Measurements from ENCODE around the gene MEF2C. TPM values are rescaled to one million over a fixed set of nuclear protein-coding genes. Genes with fewer than 3 reads are reported as not detected.

MEF2C gene
- total RNA-seq, 4 donors from 2014 or later = 51.0 to 78.6 (median 65.7) TPM

DNA sequence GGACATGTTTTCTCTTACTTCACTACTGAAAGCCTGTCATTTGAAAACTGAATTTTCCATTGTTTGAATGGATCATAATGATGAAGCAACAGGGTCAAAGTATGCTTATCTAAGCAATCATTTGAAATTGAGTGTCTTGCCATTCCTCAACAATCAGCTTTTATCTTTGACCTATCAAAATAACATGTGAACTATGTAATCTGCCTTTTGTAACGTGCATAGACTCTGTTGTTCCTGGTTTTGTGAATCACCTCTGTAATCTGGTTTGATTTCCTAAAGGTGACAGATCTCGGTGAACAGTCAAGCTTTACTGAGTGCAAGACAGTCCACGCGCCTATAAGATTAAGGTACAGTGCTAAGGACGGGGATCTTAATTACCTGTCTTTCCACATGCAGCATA is 3.3 kb downstream of the MEF2C start:
- intact Hi-C loops (cut with DNase I) = loop anchor here (10.0 kb wide), 2 partner anchors 45 to 145 kb away; no protein-coding TSS in a partner anchor
- WGBS, 2 donors = 66 to 69% methylated on average over 5 of the region's 5 CpGs
- no peaks in the 10 kb centered on the region for H3K36me3 ChIP-seq
- no peaks in the 10 kb centered on the region for H3K9me3 ChIP-seq
- no peak overlapping the region for H3K4me3 ChIP-seq (replicated peaks in 1 of 3)
- peak overlapping the region; percentile 89 to 97 (median 95) for H3K27ac ChIP-seq
- H3K4me1 ChIP-seq = peaks cover 19 to 27% of the 10 kb centered on the region in 2 donors
- peak in 1 of 2 donors; percentile 12 for TF ChIP-seq POLR2A (IDR thresholded peaks at IDR 0.05)
- TF ChIP-seq, protein P1, sequence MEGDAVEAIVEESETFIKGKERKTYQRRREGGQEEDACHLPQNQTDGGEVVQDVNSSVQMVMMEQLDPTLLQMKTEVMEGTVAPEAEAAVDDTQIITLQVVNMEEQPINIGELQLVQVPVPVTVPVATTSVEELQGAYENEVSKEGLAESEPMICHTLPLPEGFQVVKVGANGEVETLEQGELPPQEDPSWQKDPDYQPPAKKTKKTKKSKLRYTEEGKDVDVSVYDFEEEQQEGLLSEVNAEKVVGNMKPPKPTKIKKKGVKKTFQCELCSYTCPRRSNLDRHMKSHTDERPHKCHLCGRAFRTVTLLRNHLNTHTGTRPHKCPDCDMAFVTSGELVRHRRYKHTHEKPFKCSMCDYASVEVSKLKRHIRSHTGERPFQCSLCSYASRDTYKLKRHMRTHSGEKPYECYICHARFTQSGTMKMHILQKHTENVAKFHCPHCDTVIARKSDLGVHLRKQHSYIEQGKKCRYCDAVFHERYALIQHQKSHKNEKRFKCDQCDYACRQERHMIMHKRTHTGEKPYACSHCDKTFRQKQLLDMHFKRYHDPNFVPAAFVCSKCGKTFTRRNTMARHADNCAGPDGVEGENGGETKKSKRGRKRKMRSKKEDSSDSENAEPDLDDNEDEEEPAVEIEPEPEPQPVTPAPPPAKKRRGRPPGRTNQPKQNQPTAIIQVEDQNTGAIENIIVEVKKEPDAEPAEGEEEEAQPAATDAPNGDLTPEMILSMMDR (IDR thresholded peaks at IDR 0.05) = no peak
- H3K27me3 ChIP-seq = no peaks in the 10 kb centered on the region
- no peak for DNase-seq

GRCh38 chr5:88878976-88879375 is 4.0 kb downstream of the MEF2C start:
- Histone ChIP-seq H3K9me3 (no peaks in the 10 kb centered on the region), H3K4me1 (peaks cover 19 to 27% of the 10 kb centered on the region in 2 donors), H3K27ac (peak overlapping the region; percentile 1 to 49 (median 46)), H3K36me3 (no peaks in the 10 kb centered on the region), H3K27me3 (no peaks in the 10 kb centered on the region), H3K4me3 (replicated peaks in 1 of 3) (no peak overlapping the region)
- TF ChIP-seq, protein P1 (IDR thresholded peaks at IDR 0.05) = no peak
- TF ChIP-seq POLR2A (IDR thresholded peaks at IDR 0.05) = no peak
- 82 to 86% methylated on average over 1 of the region's 1 CpG for WGBS, 2 donors
- DNase-seq = no peak
- intact Hi-C loops (cut with DNase I) = no loop called here

- WGBS, 2 donors = 37 to 47% methylated on average over 2 of the region's 2 CpGs
- intact Hi-C loops (cut with DNase I) = no loop called here
- Histone ChIP-seq H3K9me3 (no peaks in the 10 kb centered on the region), H3K4me1 (peaks cover 19 to 27% of the 10 kb centered on the region in 2 donors), H3K36me3 (no peaks in the 10 kb centered on the region), H3K4me3 (replicated peaks in 1 of 3) (no peak overlapping the region), H3K27me3 (no peaks in the 10 kb centered on the region), H3K27ac (peak overlapping the region; percentile 26 to 49 (median 46))
- no peak for DNase-seq
- TF ChIP-seq, protein P1 (IDR thresholded peaks at IDR 0.05) = no peak
- no peak for TF ChIP-seq POLR2A (IDR thresholded peaks at IDR 0.05)
Measured at GRCh38 chr5:88877826-88878225, 5.2 kb downstream of the MEF2C start.

DNA sequence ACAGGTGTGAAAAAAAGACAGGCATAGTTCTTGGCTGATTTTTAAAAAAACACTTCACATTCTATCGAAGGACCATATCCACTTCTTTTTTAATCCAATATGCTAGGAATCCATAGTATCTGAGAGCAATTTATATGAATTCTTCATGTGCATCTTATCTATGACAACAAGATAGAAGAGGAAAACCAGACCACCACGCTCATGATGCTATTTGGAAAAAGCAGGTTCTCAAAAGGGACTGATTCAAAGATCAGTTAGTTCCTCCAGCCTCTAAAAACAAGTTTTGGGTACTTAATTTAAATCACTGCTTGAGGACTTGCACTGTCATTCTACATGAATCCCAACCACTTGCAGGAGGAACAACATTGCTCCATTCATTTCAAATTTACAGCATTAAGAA is 6.3 kb downstream of the MEF2C start:
- Histone ChIP-seq H3K27me3 (no peaks in the 10 kb centered on the region), H3K27ac (peak overlapping the region in 2 of 3 donors; percentile 26 to 46), H3K9me3 (no peaks in the 10 kb centered on the region), H3K4me3 (replicated peaks in 1 of 3) (no peak overlapping the region), H3K36me3 (no peaks in the 10 kb centered on the region), H3K4me1 (peaks cover 19 to 27% of the 10 kb centered on the region in 2 donors)
- WGBS, 2 donors = 76 to 84% methylated on average over 2 of the region's 2 CpGs
- TF ChIP-seq POLR2A (IDR thresholded peaks at IDR 0.05) = no peak
- TF ChIP-seq, protein P1 (IDR thresholded peaks at IDR 0.05) = no peak
- intact Hi-C loops (cut with DNase I) = no loop called here
- DNase-seq = no peak

DNA sequence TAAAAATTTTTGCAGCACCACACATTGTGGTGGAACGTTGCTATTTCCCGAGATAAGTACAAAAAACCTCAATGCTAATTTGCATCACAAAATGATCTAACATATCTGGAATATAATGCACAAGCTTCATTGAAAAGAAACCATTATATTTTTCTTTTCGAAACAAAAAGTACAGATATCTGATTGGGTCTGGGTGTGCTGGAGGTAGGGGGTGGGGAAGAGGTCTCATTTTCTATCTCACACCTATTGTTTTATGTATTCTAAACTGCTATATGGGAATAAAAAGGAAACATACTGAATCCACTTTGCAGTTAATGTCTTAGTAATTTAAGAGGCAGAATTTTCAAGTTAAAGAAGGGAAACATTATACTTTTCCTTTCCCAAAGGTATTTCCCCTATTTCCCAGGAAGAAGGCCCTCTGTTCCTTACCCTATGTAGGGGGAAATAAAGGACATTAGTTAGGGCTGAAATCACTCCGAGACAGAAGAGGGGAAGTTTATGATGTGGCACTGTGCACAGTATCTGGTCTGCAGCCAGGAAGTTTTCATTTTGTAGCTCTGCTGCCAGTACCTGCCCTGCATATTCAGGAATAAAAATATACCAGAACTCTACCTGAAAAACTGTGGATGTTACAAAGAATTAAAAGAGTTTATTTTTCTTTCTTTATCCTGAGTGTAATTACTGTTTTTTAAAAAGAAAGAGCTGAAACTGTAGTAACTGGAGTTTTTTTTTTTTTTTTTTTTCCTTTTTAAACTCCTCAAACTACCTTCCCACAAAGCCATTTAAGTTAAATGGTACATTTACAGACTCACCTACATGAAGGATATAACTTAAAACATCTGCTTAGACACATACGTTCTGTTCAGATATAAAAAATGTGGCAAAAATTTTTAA is 7.4 kb downstream of the MEF2C start:
- no peaks in the 10 kb centered on the region for H3K27me3 ChIP-seq
- 66 to 68% methylated on average over 5 of the region's 5 CpGs for WGBS, 2 donors

More for the DNA sequence above, 7.4 kb downstream of the MEF2C start:
- DNase-seq = peak in 1 of 2 donors; percentile 30
- no peak overlapping the region for H3K4me3 ChIP-seq (replicated peaks in 1 of 3)
- H3K9me3 ChIP-seq = no peaks in the 10 kb centered on the region
- H3K27ac ChIP-seq = peak overlapping the region; percentile 0 to 46 (median 5)
- TF ChIP-seq, protein P1 (IDR thresholded peaks at IDR 0.05) = no peak
- TF ChIP-seq POLR2A (IDR thresholded peaks at IDR 0.05) = no peak
- intact Hi-C loops (cut with DNase I) = no loop called here
- no peaks in the 10 kb centered on the region for H3K36me3 ChIP-seq
- H3K4me1 ChIP-seq = peaks cover 23 to 33% of the 10 kb centered on the region in 2 donors
